Hematopoietic multipotent progenitor cell treated with erythropoietin and hydrocortisone succinate and interleukin-3 and kit ligand, for 15 days (in vitro differentiated cells): ENCODE data around the gene USB1.

Source experiments
- DNase-seq: peaks from one replicate; pipeline ENCODE4 v3.0.0-alpha.2; 2015; ENCODE audit warnings: low spot score

Gene USB1

GRCh38 chr16:58034774-58035173 is 33.6 kb downstream of the USB1 start:
- DNase-seq, result no peak

GRCh38 chr16:58035356-58036170 is 34.4 kb downstream of the USB1 start:
- DNase-seq, result no peak

- DNase-seq, result no peak
These were observed 35.7 kb downstream of the USB1 start for GRCh38 chr16:58036943-58037342.

- no peak for DNase-seq
These were observed 36.3 kb downstream of the USB1 start for GRCh38 chr16:58037365-58038057.

GRCh38 chr16:58038219-58038641 is 37.0 kb downstream of the USB1 start:
- DNase-seq, result no peak

GRCh38 chr16:58039829-58040495 is 38.8 kb downstream of the USB1 start:
- DNase-seq, result no peak

GRCh38 chr16:58040496-58040846 is 39.3 kb downstream of the USB1 start:
- DNase-seq, result no peak

- no peak for DNase-seq
These were observed 39.9 kb downstream of the USB1 start for GRCh38 chr16:58040945-58041627.

- no peak for DNase-seq
These were observed 40.4 kb downstream of the USB1 start for GRCh38 chr16:58041628-58041955.

GRCh38 chr16:58042001-58042885 is 41.0 kb downstream of the USB1 start:
- DNase-seq, result no peak

- DNase-seq, result no peak
These were observed 41.8 kb downstream of the USB1 start for GRCh38 chr16:58042886-58043515.

- DNase-seq, result no peak
These were observed 42.5 kb downstream of the USB1 start for GRCh38 chr16:58043571-58044155.

GRCh38 chr16:58044266-58045019 is 43.2 kb downstream of the USB1 start:
- no peak for DNase-seq

GRCh38 chr16:58045096-58045495 is 43.9 kb downstream of the USB1 start:
- DNase-seq, result no peak

GRCh38 chr16:58046054-58046881 is 45.1 kb downstream of the USB1 start:
- DNase-seq, result no peak

- no peak for DNase-seq
These were observed 45.7 kb downstream of the USB1 start for GRCh38 chr16:58046936-58047335.

- no peak for DNase-seq
These were observed 46.5 kb downstream of the USB1 start for GRCh38 chr16:58047557-58048348.
